AG04449 (cell line): ENCODE results near the gene TUBGCP5.
A peak's percentile ranks its signal among the peaks of the same experiment; 100 is the strongest.

Experiments
- CTCF ChIA-PET: fragments of 350-600 bp; formaldehyde crosslinking; extraction: SDS; loops from one replicate; lab custom pipeline; 2021; ENCODE audit warnings: antibody characterized with exemption; lab: Yijun Ruan, JAX
- POLR2A ChIA-PET: fragments of 400-600, 350-600 bp; formaldehyde crosslinking; extraction: SDS; loops from one replicate; lab custom pipeline; 2020; ENCODE audit warnings: antibody characterized with exemption, inconsistent platforms; lab: Yijun Ruan, JAX
- DNase-seq: peaks from one replicate; pipeline ENCODE4 v3.0.0-alpha.2; 2010; ENCODE audit warnings: low read depth, low spot score
- H3K4me3 ChIP-seq: 2 replicates; pipeline ENCODE4 v1.5.1; 2011; ENCODE audit warnings: low read depth, mild to moderate bottlenecking, control low read depth, low read length
- TF ChIP-seq, protein P1 (sequence below): IDR thresholded peaks from one replicate; pipeline ENCODE4 v1.5.1; 2011; ENCODE audit warnings: mild to moderate bottlenecking, moderate library complexity, low read length, control low read depth, inconsistent platforms; ENCODE audit not compliant: insufficient read depth; ENCODE audit errors: missing control alignments

The TUBGCP5 gene

DNA sequence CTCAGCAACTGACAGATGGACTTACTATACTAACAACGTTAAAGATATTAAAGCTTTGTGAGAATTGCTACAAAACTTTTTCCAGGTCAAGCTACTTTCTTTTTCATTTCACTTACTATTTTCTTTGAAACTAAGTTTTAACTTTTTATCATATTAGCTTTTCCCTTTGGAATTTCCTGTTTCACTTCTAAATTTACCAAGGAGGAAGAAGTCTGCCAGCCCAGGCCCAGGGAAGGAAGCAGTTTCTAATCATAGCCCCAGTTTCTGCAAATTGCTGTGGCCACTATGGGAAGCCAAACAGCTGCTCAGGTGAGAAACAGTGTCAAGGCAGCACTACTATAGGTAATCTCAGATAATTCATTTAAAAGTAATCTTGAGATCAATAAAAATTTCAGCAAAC is 77.6 kb downstream of the TUBGCP5 start:
- TF ChIP-seq, protein P1, sequence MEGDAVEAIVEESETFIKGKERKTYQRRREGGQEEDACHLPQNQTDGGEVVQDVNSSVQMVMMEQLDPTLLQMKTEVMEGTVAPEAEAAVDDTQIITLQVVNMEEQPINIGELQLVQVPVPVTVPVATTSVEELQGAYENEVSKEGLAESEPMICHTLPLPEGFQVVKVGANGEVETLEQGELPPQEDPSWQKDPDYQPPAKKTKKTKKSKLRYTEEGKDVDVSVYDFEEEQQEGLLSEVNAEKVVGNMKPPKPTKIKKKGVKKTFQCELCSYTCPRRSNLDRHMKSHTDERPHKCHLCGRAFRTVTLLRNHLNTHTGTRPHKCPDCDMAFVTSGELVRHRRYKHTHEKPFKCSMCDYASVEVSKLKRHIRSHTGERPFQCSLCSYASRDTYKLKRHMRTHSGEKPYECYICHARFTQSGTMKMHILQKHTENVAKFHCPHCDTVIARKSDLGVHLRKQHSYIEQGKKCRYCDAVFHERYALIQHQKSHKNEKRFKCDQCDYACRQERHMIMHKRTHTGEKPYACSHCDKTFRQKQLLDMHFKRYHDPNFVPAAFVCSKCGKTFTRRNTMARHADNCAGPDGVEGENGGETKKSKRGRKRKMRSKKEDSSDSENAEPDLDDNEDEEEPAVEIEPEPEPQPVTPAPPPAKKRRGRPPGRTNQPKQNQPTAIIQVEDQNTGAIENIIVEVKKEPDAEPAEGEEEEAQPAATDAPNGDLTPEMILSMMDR = no peak
- POLR2A ChIA-PET = no interaction called here
- CTCF ChIA-PET = no interaction called here
- H3K4me3 ChIP-seq = peak overlapping the region; percentile 12; the same call in 1 of the 2 replicates
- DNase-seq = no peak

DNA sequence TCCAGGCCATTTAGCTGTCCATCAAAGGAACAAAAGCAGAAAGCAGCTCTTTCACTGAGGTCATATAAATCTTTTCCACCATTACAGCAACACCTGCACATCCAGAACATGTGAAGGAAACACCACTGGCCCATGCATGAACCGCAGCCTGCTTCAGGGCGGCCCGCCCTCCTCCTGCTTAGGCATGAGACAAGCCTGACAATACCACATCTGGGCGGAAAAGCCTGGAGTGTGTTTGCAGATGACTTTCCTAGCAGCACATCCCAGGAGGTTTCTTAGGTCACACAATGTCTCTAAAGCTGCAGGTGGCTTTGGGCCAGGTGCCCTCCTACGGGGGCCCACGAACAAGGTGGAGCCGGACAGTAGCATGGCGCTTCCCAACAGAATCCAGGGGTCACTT is 78.8 kb downstream of the TUBGCP5 start:
- DNase-seq = no peak
- CTCF ChIA-PET = no interaction called here
- no peak overlapping the region for H3K4me3 ChIP-seq
- TF ChIP-seq, protein P1 = no peak
- POLR2A ChIA-PET = no interaction called here

DNA sequence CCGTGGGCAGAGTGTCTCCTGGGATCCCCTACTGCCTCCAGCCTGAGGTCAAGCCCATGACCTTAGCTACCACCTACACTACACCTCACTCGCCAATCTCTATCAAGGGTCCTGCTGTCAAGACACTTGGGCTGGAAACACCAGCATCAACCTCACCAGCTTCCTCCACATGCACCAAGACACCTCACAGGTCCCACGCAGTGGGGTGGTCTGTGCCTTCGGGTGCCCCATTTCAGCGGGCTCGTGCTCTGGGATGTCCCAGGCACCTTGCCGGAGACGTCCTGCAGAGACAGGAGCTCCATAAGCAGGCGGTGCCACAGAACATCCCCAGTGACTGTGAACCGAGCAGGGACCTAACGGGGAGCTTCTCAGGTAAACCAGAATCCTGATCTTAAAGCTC is 79.2 kb downstream of the TUBGCP5 start:
- CTCF ChIA-PET = no interaction called here

DNA sequence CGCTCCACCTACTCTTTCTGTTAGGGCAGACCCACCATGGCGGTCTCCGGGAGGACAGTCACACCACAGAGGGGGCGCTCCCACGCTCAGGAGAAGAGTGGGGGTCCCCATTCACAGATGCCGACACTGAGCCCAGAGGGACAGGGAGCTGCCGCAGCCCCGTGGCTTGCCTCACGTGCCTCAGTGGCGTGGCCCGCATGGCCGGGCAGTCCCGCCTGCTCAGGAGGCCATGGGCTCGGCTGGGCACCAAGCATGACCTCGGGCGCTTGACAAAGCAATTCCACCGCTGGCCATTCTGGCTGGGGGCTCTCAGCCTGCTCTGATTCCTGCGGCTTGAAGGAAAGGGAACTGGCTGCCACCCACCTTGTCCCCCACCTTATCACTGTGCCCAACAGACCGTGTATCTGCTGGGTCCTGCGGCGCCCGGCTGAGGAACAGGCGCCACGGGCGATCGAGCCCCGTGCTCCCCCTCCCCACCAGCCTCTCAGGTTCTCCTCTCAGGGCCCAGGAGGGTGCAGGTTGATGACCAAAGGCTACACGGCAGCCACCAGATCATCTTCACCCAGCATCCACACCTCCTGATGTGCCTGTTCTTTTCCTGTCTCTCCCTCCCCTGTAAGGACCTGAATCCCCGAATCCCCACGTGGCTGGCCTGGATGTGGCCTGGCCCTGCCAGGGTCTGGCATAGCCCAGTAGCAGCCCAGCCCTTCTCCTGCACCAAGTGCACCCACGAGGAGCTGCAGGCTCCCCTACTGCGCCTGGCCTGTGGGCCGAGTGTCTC is 79.9 kb downstream of the TUBGCP5 start:
- ChIA-PET CTCF (no interaction called here), POLR2A (no interaction called here)
- TF ChIP-seq, protein P1 = no peak
- no peak for DNase-seq
- H3K4me3 ChIP-seq = no peak overlapping the region

More for the DNA sequence above, 79.2 kb downstream of the TUBGCP5 start:
- POLR2A ChIA-PET = no interaction called here
- DNase-seq = no peak
- H3K4me3 ChIP-seq = no peak overlapping the region
- TF ChIP-seq, protein P1 = no peak

DNA sequence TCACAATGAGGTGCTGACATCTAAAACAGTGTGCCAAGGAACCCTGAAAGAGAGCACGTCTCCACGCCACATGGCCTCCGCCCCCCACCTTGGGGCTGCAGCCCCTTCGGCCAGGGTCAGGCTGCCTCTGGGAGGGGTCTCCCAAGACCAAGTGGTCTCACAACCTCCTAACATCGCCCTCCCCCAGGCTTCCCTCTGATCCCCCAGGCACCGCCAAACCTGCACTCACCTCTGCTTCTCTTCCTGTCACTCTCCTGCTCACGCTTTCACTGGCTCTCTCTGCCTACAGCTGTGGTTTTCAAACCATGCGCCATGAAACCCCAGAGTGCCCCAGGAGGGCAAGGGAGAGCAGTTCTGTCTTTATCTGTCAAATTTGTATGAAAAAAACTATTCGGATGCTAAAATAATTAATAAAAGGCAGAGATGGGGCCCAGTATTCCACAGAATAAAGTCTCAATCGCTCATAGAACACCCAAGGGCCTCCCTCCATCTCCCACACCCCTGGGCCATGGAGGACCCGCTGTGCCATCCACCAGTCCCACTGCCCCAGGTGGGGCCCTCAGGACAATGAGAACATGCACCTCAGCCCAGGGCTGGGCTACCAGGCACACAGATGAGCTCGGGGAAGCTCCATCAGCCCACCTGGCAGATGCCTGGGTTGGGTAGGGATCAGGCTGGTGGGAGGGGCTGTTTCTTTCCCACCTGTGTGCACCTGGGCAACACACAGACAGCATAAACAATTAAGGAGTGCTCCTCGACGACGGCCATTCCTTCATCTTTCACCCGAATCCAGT is 80.7 kb downstream of the TUBGCP5 start:
- ChIA-PET POLR2A (no interaction called here), CTCF (interaction anchor here (1.2 kb wide), 1 partner anchor 10 kb away, joined by 3 read pairs; no protein-coding TSS in a partner anchor)
- TF ChIP-seq, protein P1 = no peak

DNA sequence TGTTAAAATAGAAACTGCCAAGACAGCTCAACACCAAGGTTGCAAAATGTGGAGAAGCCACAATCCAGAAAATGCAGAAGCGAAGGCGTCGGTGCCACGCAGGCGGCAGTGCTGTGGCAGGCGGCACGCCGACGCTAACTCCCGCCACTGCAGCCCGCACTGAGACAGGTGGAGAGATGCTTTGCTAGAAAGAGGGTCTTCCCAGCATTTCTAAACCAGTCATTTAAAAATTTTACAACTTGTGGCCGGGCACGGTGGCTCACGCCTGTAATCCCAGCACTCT is 82.5 kb downstream of the TUBGCP5 start:
- H3K4me3 ChIP-seq = no peak overlapping the region
- TF ChIP-seq, protein P1 = no peak
- ChIA-PET POLR2A (no interaction called here), CTCF (no interaction called here)
- no peak for DNase-seq

More for the DNA sequence above, 80.7 kb downstream of the TUBGCP5 start:
- no peak overlapping the region for H3K4me3 ChIP-seq
- no peak for DNase-seq
